ENCODE measurements around the gene LRRD1.
"Not testable (repeated sequence)": the region's sequence is repeated elsewhere in the genome, so short reads cannot be mapped to it uniquely, and the experiment has no call there.

The LRRD1 gene

DNA sequence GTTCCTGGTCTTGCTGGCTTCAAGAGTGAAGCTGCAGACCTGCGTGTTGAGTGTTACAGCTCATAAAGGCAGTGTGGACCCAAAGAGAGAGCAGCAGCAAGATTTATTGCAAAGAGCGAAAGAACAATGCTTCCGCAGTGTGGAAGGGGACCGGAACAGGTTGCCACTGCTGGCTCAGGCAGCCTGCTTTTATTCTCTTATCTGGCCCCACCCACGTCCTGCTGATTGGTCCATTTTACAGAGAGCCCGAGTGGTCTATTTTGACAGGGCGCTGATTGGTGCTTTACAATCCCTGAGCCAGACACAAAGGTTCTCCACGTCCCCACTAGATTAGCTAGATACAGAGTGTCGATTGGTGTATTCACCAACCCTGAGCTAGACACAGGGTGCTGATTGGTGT is 36.2 kb downstream of the LRRD1 start:
- DNase-seq (ENCODE audit: low read depth in 2 of 2, low spot score in 1 of 2) = not testable (repeated sequence)

DNA sequence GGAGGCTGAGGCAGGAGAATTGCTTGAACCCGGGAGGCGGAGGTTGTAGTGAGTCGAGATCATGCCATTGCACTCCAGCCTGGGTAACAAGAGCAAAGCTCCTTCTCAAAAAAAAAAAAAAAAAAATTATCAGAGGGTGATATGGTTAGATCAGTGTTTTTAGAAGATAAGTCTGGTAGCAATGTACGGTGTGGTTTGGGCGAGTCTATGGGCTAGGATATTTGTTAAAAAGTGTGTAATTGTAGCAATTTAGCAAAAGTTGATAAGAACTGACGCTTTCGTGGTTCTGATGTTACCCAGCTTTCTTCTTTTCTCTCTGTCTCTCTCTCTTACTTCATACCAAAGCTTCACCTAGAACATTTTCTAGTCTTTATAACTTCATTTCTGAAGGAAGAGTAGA is 37.8 kb downstream of the LRRD1 start:
- DNase-seq (ENCODE audit: low read depth in 2 of 2, low spot score in 1 of 2) = no peak

DNA sequence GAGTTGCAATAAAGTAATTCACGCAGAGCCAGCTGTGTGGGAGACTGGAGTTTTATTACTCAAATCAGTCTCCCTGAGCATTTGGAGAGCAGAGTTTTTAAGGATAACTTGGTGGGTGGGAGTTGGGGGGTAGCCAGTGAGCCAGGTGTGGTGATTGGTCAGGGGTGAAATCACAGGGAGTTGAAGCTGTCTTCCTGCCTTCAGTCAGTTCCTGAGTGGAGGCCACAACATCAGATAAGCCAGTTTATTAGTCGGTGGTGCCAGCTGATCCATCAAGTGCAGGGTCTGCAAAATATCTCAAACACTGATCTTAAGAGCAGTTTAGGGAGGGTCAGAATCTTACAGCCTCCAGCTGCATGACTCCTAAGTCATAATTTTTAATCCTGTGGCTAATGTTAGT is 41.4 kb downstream of the LRRD1 start:
- DNase-seq (ENCODE audit: low read depth in 2 of 2, low spot score in 1 of 2) = no peak

DNA sequence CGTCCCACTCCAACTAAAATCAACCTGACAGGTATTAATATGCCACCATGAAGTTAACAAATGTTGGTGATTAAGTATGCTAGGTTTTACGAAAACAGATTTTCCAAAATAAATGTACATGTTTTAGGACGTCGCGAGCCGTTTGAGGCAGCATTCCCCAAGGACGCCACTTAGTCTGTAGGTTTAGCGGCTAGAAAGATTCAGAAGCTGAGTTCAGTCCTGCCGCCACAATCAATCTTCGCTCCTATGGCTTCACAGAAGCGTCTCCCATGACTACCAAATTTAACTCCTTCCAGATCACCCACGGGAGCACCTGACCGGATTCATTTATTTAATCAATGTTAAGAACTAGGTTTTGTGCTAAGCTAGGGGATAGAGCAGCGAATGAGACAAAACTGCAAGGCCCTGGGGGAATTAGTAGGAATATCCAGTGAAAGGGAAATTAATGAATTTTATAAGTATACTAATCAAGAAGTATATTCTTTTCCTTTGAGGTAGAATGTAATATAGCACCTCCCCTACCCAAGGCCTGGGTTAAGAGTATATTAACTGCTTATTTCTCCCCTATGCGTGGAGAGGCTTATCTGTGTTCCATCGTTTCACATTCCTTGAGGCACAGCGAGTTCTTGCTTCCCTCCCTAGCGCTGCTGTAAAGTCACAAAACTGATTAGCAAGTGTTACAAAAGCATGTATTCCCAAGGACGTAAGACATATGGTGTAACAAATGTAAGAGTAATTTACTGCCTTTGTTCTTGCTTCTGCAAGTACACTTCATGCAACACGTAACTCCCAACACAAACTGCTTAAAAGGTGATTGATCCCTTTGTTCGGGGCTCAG is 43.7 kb downstream of the LRRD1 start:
- no peak for DNase-seq (ENCODE audit: low read depth in 2 of 2, low spot score in 1 of 2)

DNA sequence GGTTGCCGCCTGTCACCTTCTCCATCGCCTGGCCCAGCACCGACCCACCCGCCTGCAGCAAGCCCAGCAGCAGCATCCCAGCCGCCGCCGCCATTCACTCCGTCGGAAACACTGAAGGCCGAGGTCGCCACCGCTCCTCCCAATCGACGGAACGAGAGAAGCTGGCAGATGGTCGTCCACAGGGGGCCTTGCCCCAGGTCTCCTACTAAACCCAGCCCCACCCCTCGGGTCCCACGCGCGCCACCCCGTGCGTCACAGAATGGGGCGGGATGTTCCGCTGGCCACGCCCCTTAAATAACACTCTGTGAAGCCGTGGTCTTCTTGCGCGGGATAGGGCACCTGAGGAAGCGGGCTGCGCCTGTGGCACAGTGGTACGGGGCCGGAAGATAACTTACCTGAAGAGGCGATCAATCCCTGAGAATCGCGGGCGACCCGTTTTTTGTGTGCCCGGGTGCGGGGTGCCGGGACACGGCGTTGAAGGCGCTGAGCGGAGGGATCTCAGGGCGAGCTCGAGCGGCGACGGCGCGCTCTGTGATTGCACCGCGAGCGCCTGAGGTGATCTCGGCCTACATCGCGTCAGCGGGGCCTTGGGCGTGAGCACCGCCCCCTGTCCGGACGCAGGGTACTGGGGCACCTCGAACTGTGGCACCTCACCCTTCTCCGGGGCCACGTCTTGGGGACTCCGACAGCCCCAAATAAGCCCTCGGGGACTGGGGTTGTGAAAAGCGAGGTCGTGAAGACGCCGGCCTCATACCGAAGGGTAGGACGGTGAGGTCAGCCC is 44.5 kb downstream of the LRRD1 start, which contains the start of gene CYP51A1:
CYP51A1 (minus strand) TSS at position 207 of the 781 bp plus-strand sequence; CDS start at position 94, 113 bp downstream.
- DNase-seq (ENCODE audit: low read depth in 2 of 2, low spot score in 1 of 2) = peak; percentile 85 to 94

DNA sequence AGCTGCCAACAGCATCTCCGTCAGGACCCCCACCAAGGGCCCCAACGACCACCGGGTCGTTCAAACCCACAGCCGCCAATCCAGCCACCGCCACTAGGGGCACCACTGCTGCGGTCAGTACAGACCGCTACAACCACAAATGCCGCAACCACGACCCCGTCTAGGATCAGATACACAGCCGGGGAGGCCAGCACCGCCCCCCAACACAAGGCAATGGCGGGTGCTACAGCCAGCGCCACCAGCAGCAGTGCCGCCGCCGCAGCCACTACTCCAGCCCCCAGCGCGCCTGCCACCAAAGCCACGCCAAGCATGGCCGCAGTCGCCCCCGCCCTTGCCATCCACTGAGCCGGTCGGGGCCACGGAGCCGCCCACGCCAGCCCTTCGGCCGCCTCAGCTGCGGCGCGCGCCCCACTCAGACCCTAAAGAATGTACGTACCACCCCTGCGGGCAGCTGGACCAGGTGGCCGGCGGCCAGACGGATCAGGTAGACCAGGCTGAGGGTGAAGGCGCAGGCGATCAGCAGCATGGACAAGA is 45.1 kb downstream of the LRRD1 start:
- peak; percentile 32 to 39 for DNase-seq (ENCODE audit: low read depth in 2 of 2, low spot score in 1 of 2)

DNA sequence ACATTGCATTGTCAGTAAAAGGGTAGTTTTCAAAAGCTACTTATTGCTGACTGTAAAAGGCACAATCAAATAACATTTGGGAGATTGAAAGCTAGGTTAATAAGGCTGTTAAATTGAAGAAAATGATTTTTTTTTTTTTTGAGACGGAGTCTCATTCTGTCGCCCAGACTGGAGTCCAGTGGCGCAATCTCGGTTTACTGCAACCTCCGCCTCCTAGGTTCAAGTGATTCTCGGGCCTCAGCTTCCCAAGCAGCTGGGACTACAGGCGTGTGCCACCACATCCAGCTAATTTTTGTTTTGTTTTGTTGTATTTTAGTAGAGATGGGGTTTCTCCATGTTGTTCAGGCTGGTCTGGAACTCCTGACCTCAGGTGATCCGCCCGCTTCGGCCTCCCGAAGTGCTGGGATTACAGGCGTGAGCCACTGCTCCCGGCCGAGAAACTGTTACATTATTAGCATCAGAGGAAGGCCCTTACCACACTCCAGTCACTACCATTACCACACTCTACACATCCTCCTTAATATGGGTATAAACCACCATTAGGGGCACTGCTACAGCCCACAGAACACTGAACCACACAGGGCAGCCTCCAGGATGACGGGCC is 45.7 kb downstream of the LRRD1 start:
- no peak for DNase-seq (ENCODE audit: low read depth in 2 of 2, low spot score in 1 of 2)

DNA sequence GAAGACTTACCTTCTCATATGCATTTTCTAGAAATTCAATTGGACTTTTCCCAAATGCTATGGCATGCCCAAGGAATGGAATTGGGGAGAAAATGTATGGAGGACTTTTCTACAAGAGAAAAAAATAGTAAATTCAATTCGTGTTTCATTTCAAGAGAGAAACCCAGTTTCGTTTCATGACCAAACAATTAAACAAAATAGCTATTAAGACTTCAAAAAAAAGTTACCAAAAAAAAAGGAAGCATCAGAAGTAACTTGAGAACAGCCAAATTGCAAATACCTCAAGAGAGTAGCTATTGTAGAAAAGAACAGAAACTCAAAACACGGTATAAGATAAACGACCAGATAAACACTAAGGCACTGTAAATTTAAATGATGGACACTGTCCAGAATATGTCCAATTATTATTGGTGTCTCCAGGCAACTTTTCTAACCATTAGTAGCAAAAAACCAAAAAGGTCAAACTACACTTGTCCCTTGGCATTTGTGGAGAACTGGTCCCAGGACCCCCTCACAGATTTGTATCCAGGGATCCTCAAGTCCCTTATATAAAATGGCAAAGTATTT is 47.1 kb downstream of the LRRD1 start:
- DNase-seq (ENCODE audit: low read depth in 2 of 2, low spot score in 1 of 2) = no peak

DNA sequence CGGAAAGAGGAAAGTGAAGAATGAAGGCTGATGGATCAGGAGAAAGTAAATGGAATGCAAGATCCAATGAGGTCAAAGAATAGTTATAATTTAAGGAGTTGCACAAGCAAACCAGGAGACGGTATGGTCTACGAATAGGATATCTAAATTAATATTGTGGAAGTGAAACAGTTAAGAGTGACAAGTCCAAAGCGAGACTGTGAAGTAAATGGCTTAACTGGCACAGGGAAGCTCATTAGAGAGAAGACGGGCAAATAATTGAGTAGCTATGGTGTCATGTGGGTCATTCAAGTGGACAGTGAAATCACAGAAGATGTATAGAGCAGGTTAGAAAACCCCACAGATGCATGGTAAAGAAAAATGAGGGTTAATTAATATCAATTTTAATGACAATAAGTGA is 47.8 kb downstream of the LRRD1 start:
- DNase-seq (ENCODE audit: low read depth in 2 of 2, low spot score in 1 of 2) = no peak

DNA sequence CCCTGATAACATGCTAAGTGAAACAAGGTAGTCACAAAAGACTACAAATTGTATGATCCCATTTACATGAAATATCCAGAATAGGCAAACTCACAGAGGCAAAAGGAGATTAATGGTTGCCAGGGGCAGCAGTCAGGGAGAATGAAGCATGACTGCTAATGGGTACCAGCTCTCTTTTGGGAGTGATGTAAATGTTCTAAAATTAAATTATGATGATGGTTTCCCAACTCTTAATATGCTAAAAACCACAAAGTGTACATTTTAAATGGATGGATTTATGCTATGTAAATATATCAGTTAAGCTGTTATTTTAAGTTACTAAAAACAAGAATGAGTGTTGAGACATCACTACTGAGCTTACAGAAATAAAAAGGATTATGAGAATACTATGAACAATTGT is 57.3 kb downstream of the LRRD1 start:
- no peak for DNase-seq (ENCODE audit: low read depth in 2 of 2, low spot score in 1 of 2)

DNA sequence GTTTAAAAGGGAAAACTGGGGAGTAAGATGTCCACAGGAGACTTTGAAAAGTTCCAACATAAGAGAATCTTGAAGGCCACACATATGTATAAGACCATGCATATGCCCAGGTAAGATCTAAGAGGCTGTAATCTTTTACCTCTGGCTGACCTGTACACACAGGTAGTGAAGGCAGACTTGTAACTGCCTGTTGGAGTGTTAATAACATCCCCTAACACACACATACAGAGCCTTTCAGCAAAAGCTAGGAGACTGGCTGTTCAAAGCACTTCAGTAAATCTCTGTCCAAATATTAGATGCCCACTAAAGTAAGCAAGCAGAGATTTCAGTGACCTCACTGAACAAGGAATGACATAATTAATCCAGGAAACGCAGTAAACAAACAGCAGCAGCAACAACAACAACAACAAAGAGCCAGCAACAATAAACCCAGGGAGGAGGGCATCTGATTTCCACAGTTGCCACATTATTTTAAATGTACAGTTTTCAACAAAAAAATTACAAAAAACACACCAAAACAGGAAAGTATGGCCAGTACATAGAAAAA is 59.7 kb downstream of the LRRD1 start:
- no peak for DNase-seq (ENCODE audit: low read depth in 2 of 2, low spot score in 1 of 2)

DNA sequence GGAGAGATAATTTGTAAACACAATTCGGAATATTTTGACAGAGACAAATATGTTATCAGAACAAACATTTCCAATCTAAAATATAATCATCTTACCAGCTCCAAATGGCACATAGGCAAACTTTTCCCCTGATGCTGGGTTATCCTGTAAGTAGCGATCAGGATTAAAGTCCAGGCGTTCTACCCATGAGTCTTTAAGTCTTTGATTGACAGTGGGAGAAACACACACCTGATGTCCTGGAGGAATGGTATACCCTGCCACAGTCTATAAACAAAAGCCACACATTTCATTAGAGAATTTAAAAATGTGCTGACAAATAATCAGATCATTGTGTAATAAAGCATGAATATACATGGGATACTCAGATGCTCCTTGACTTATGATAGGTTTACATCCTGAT is 62.0 kb downstream of the LRRD1 start:
- DNase-seq (ENCODE audit: low read depth in 2 of 2, low spot score in 1 of 2) = no peak

DNA sequence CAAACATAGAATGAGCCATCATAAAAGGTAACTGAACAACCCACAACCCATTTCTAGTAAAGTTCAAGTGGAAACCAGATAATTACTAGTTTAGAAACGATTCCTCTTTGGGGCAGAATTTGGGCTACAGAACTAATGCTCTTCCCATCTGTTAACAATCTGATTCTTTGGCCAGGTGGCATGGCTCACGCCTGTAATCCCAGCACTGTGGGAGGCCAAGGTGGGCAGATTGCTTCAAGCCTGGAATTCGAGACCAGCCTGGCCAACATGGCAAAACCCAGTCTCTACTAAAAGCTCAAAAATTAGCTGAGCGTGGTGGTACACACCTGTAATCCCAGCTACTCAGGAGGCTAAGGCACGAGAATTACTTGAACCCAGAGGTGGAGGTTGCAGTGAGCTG is 63.1 kb downstream of the LRRD1 start:
- DNase-seq (ENCODE audit: low read depth in 2 of 2, low spot score in 1 of 2) = no peak

DNA sequence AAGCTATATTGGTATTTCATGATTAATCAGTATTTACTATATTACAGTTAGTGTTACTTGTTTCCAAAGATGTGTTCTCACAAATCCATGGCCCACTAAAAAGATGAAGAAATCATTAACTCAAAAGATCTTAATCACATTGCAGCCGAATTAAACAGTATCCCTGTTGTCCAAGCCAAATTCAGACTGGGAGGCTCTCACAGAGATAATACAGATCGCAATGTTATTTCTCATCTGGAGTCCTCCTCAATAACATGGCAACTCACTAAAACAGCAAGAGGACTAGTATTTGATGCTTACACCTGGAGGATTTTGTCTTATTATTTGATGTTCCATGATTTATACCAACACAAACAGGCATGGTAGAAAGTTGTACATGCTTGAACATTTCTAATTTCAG is 68.1 kb downstream of the LRRD1 start:
- DNase-seq (ENCODE audit: low read depth in 2 of 2, low spot score in 1 of 2) = no peak

DNA sequence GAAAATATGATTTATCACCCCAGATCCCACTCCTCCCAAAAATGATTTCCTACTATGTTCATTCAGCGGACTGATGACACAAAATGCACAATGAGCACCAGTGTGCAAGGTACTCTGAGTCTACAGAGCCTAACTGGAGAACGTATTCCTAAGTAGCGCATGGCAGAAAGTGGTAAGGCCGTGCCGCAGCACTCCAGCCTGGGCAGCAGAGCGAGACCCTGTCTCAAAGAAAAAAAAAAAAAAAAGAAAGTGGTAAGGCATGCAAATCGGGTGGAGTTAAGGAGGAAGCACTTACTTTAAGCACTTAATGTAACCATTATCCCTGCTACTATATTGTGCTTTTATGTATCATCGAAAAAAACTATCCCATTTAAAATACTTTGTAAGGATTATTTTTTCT is 70.1 kb downstream of the LRRD1 start:
- no peak for DNase-seq (ENCODE audit: low read depth in 2 of 2, low spot score in 1 of 2)

DNA sequence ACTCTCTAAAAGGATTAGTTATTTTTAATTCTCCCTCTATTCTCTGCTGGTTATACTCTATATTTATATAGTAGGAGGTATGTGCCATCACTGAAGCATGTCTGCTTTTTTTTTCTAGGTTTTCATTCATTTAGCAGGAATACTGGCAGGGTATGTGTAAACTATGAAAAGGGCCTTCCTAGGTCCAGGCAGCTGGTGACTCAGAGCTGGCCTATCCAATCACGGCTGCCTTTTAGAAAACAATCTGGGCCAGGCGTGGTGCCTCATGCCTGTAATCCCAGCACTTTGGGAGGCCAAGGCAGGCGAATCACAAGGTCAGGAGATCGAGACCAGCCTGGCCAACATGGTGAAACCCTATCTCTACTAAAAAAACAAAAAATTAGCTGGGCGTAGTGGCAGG is 76.1 kb downstream of the LRRD1 start:
- DNase-seq (ENCODE audit: low read depth in 2 of 2, low spot score in 1 of 2) = not testable (repeated sequence)

DNA sequence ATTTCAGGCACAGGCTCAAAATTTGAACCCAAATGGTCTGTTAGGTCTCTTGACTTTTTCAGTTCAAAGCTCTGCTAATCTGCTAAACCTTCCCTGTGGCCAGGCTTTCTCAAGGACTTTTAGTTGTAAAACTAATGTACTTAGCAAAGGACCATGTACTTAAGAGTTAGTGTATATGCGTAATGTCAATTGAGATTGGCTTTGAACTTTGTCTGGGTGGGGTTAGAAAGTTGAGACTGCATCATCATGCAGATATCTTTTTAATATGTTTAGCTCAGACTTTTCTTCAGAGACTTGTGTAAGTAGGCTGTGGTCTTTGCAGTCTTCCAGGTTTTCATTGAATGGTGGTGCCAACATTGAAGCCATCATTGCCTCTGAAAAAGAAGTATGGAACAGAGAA is 78.4 kb downstream of the LRRD1 start:
- no peak for DNase-seq (ENCODE audit: low read depth in 2 of 2, low spot score in 1 of 2)

DNA sequence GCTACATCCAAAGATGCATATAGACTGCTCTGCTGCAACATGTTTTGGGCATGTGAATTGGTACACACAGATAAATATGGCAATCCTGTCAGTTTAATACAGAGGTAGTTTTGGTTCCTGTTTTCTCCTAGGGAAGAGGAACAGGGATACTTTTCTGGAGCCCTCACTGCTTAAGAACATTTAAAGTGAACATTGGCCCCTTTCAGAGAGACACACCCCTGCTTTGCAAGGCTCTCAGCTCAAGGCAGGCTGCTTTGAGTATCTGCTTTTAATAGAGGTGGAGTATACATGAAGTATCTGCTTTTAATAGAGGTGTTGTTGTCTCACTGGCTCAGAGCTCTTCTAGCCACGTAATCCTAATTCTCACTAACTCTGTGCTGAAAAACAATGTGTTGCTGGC is 83.6 kb downstream of the LRRD1 start:
- DNase-seq (ENCODE audit: low read depth in 2 of 2, low spot score in 1 of 2) = no peak

All from stimulated activated CD8-positive, alpha-beta memory T cell treated with anti-CD3 and anti-CD28 coated beads, Interleukin-4, amount 100 ng/mL, for 4 hours (primary cell).